Mucosa of rectum (tissue), 2 donors: ENCODE data around the gene ACACB.

Source experiments
- H3K27ac ChIP-seq, 2 donors: one replicate each; pipeline ENCODE4 v1.7.0; 2013; ENCODE audit warnings: inconsistent platforms in 2 of 2, low read depth in 2 of 2, low read length in 2 of 2
- H3K27me3 ChIP-seq, 2 donors: one replicate each; pipeline ENCODE4 v1.7.0; 2013; ENCODE audit warnings: low read length in 2 of 2; ENCODE audit not compliant: control insufficient read depth in 2 of 2, insufficient read depth in 2 of 2
- H3K36me3 ChIP-seq, 2 donors: one replicate each; pipeline ENCODE4 v1.7.0; 2013; ENCODE audit warnings: low read length in 2 of 2; ENCODE audit not compliant: control insufficient read depth in 2 of 2, insufficient read depth in 2 of 2
- H3K4me1 ChIP-seq, 2 donors: one replicate each; pipeline ENCODE4 v1.7.0; 2013; ENCODE audit warnings: low read length in 2 of 2, mild to moderate bottlenecking in 1 of 2; ENCODE audit not compliant: control insufficient read depth in 2 of 2, insufficient read depth in 2 of 2
- H3K4me3 ChIP-seq, 2 donors: one replicate each; pipeline ENCODE4 v1.7.0; 2013; ENCODE audit warnings: low read length in 2 of 2
- H3K9ac ChIP-seq, 2 donors: one replicate each; pipeline ENCODE4 v1.7.0; 2013; ENCODE audit warnings: low read length in 2 of 2, low read depth in 1 of 2, mild to moderate bottlenecking in 1 of 2
- H3K9me3 ChIP-seq, 2 donors: one replicate each; pipeline ENCODE4 v1.7.0; 2013; ENCODE audit warnings: low read length in 2 of 2; ENCODE audit not compliant: control insufficient read depth in 2 of 2
- donor health status: healthy.
- donor health status: Normal muscosa, but diverticular disease.

ACACB gene

DNA sequence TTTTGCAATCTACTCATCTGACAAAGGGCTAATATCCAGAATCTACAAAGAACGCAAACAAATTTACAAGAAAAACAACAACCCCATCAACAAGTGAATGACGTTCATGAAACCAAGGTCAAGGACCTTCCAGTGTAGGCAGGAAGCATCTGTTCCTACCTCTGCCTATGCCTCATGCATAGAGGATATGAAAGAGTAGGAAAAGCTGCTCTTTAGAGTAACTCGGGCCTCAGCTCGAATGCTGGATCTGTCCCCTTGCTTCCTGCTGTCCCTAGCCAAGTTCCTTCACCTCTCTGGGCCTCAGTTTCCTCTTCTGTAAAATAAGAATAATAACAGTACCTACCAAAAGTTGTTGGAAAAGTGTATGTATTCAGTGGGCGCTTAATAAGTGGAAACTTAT, 127.7 kb downstream of the ACACB start:
- Histone ChIP-seq H3K36me3 (peaks cover 51 to 65% of the 10 kb centered on the region in 2 donors), H3K9ac (no peak overlapping the region), H3K4me1 (peaks cover 5 to 10% of the 10 kb centered on the region in 2 donors), H3K27ac (no peak overlapping the region), H3K27me3 (no peaks in the 10 kb centered on the region), H3K9me3 (no peaks in the 10 kb centered on the region), H3K4me3 (no peak overlapping the region)

GRCh38 chr12:109246221-109246620, 129.8 kb downstream of the ACACB start:
- no peak overlapping the region for H3K4me3 ChIP-seq
- no peaks in the 10 kb centered on the region for H3K27me3 ChIP-seq
- H3K9me3 ChIP-seq = no peaks in the 10 kb centered on the region
- no peak overlapping the region for H3K27ac ChIP-seq
- no peak overlapping the region for H3K9ac ChIP-seq
- H3K4me1 ChIP-seq = peaks cover 5 to 10% of the 10 kb centered on the region in 2 donors
- peaks cover 39 to 54% of the 10 kb centered on the region in 2 donors for H3K36me3 ChIP-seq

DNA sequence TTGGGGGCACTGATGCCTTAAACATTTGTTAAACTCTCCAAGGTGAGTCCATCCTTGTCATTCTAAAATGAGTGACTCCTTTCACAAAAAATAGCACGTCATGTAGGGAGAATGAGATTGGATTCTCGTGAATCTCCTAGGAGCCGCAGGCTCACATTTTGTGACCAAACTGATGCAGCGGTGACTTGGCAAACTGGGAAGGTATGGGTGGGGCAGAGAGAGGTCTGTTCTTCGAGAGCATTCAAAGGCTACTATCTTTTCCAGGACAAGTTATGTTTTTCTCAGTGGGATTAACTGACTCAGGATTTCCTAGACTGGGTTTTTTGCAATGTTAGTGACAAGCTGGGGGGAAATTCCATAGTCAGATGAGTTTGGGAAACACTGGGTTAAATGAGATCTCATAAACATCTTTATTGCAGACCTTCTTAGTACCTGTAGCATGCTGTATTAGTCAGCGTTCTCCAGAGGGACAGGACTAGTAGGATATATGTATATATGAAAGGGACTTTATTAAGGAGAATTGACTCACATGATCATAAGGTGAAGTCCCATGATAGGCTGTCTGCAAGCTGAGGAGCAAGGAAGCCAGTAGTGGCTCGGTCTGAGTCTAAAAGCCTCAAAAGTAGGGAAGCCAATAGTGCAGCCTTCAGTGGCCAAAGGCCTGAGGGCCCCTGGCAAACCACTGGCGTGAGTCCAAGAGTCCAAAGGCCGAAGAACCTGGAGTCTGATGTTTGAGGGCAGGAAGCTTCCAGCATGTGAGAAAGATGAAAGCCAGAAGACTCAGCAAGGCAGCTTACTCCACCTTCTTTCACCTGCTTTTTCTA, 131.7 kb downstream of the ACACB start:
- Histone ChIP-seq H3K27ac (no peak overlapping the region), H3K4me1 (peaks cover 5 to 10% of the 10 kb centered on the region in 2 donors), H3K9ac (no peak overlapping the region), H3K27me3 (no peaks in the 10 kb centered on the region), H3K36me3 (peaks cover 40 to 46% of the 10 kb centered on the region in 2 donors), H3K9me3 (no peaks in the 10 kb centered on the region), H3K4me3 (no peak overlapping the region)

DNA sequence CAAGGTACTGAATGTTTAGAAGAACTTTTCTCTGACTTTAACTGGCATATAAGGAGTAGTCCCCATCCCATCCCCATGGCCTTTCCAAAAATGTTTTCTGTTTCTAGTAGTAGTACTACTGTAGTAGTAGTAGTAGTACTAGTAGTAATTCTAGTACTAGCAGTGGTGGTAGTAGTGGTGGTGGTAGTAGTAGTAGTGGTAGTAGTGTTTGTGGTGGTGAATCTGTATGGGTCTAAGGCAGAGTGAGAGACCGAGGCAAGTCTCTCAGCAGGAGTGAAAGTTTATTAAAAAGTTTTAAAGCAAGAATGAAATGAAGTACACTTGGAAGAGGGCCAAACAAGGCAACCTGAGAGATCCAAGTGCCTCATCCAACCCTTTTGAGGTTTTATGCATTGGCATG, 134.1 kb downstream of the ACACB start:
- no peak overlapping the region for H3K27ac ChIP-seq
- peaks cover 41 to 59% of the 10 kb centered on the region in 2 donors for H3K36me3 ChIP-seq
- no peaks in the 10 kb centered on the region for H3K9me3 ChIP-seq
- H3K4me1 ChIP-seq = peaks cover 5 to 10% of the 10 kb centered on the region in 2 donors
- no peak overlapping the region for H3K4me3 ChIP-seq
- H3K9ac ChIP-seq = no peak overlapping the region
- no peaks in the 10 kb centered on the region for H3K27me3 ChIP-seq

DNA sequence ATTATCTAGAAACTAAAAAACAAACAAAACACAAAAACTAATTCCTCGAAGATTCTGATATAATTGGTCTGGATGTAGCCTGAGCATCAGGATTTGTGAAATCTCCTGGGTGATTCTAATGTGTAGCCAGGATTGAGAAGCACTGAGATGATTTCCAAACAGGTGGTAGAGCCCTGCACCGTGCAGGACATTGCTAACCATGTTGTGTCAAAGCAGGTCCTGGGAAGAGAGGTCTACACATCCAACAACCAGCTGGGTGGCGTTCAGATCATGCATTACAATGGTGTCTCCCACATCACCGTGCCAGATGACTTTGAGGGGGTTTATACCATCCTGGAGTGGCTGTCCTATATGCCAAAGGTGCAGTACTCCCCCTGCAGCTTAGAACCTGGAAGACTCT, 136.4 kb downstream of the ACACB start:
- no peak overlapping the region for H3K4me3 ChIP-seq
- H3K27me3 ChIP-seq = no peaks in the 10 kb centered on the region
- H3K36me3 ChIP-seq = peaks cover 32 to 43% of the 10 kb centered on the region in 2 donors
- no peak overlapping the region for H3K27ac ChIP-seq
- no peaks in the 10 kb centered on the region for H3K9me3 ChIP-seq
- peaks cover 5 to 10% of the 10 kb centered on the region in 2 donors for H3K4me1 ChIP-seq
- no peak overlapping the region for H3K9ac ChIP-seq

- Histone ChIP-seq H3K36me3 (peaks cover 41 to 53% of the 10 kb centered on the region in 2 donors), H3K27me3 (no peaks in the 10 kb centered on the region)
Observed at GRCh38 chr12:109253913-109254544, 137.6 kb downstream of the ACACB start.

DNA sequence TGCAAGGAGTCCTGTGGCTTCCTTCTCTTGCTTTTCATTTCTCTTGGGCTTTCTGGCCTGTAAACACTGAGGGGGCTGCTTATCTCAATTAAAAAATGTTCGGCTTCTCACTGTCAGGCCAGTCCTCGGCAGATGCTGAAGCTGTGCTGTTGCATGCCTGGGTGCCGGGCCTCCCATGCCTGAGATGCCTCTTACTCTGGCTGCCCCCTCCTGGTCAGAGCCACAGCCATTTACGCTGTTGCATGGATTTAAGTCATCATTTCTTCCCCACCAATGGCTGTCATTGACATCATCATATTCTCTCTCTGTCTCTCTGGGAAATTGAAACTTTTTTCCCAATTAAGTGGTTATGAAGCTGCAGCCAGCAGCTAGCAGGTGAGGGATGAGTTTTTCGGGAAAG, 139.0 kb downstream of the ACACB start:
- H3K9me3 ChIP-seq = no peaks in the 10 kb centered on the region
- no peaks in the 10 kb centered on the region for H3K27me3 ChIP-seq
- H3K4me3 ChIP-seq = no peak overlapping the region
- no peaks in the 10 kb centered on the region for H3K4me1 ChIP-seq
- no peak overlapping the region for H3K27ac ChIP-seq
- no peak overlapping the region for H3K9ac ChIP-seq
- peaks cover 46 to 60% of the 10 kb centered on the region in 2 donors for H3K36me3 ChIP-seq

More at GRCh38 chr12:109253913-109254544, 137.6 kb downstream of the ACACB start:
- H3K9ac ChIP-seq = no peak overlapping the region
- no peaks in the 10 kb centered on the region for H3K4me1 ChIP-seq
- H3K4me3 ChIP-seq = no peak overlapping the region
- H3K9me3 ChIP-seq = no peaks in the 10 kb centered on the region
- no peak overlapping the region for H3K27ac ChIP-seq

GRCh38 chr12:109256011-109256410, 139.6 kb downstream of the ACACB start:
- peaks cover 45 to 63% of the 10 kb centered on the region in 2 donors for H3K36me3 ChIP-seq
- no peak overlapping the region for H3K27ac ChIP-seq
- H3K9me3 ChIP-seq = no peaks in the 10 kb centered on the region
- no peaks in the 10 kb centered on the region for H3K27me3 ChIP-seq
- H3K4me3 ChIP-seq = no peak overlapping the region
- no peak overlapping the region for H3K9ac ChIP-seq
- H3K4me1 ChIP-seq = no peaks in the 10 kb centered on the region

- H3K9ac ChIP-seq = no peak overlapping the region
- no peak overlapping the region for H3K27ac ChIP-seq
- no peak overlapping the region for H3K4me3 ChIP-seq
- H3K27me3 ChIP-seq = no peaks in the 10 kb centered on the region
- H3K36me3 ChIP-seq = peaks cover 37 to 59% of the 10 kb centered on the region in 2 donors
- H3K9me3 ChIP-seq = no peaks in the 10 kb centered on the region
- H3K4me1 ChIP-seq = no peaks in the 10 kb centered on the region
Observed at GRCh38 chr12:109258201-109258600, 141.8 kb downstream of the ACACB start.
